Thoracic aorta (tissue), 2 donors: ENCODE results near the gene NDUFS1. TPM values are rescaled to one million over a fixed set of nuclear protein-coding genes. Genes with fewer than 3 reads are reported as not detected.
"Not testable (repeated sequence)": the region's sequence is repeated elsewhere in the genome, so short reads cannot be mapped to it uniquely, and the experiment has no call there.

Experiments
- ATAC-seq: fragments of 150-250 bp; one replicate; pipeline ENCODE4 v1.8.0; 2017; ENCODE audit warnings: low read depth; ENCODE audit not compliant: insufficient number of reproducible peaks, low FRiP score
- DNase-seq: peaks from one replicate; pipeline ENCODE4 v3.0.0-alpha.2; 2020; ENCODE audit warnings: low spot score
- H3K27ac ChIP-seq, 2 donors: fragments of 200-600 bp; sonication (generic); 1 replicate in 1 of 2; 2 replicates in 1 of 2; pipeline ENCODE4 v1.5.1; 2016; ENCODE audit warnings: mild to moderate bottlenecking in 2 of 2, moderate library complexity in 2 of 2
- H3K27me3 ChIP-seq: fragments of 200-600 bp; sonication (generic); replicated peaks from 2 replicates; pipeline ENCODE4 v1.6.0; 2016; ENCODE audit warnings: mild to moderate bottlenecking; ENCODE audit not compliant: insufficient read depth
- H3K36me3 ChIP-seq: fragments of 200-600 bp; sonication (generic); one replicate; pipeline ENCODE4 v1.5.1; 2016
- H3K4me1 ChIP-seq, 2 donors: fragments of 200-600 bp; sonication (generic); 1 replicate in 1 of 2; 2 replicates in 1 of 2; pipeline versions ENCODE4 v1.5.1 to v1.6.0; 2016; ENCODE audit warnings: low read depth in 2 of 2, mild to moderate bottlenecking in 1 of 2; ENCODE audit not compliant: control insufficient read depth in 1 of 2
- H3K4me3 ChIP-seq: fragments of 200-600 bp; sonication (generic); 2 replicates; pipeline ENCODE4 v1.5.1; 2016; ENCODE audit warnings: mild to moderate bottlenecking
- H3K9me3 ChIP-seq: fragments of 200-600 bp; sonication (generic); 2 replicates; pipeline ENCODE4 v1.5.1; 2016
- total RNA-seq, 2 donors: library from RNA; depleted of rRNA; stranded (reverse); fragments of >200 nt; gene quantifications; one replicate each; pipeline versions ENCODE4 v1.1.0 to v1.2.3, GENCODE V29; 2016
- TF ChIP-seq, protein P1 (sequence below): fragments of 200-600 bp; sonication (generic); IDR thresholded peaks from one replicate; pipeline ENCODE4 v1.5.1; 2019; ENCODE audit warnings: antibody characterized with exemption

The NDUFS1 gene
- total RNA-seq, 2 donors from 2014 or later, result 63.0 to 115 TPM

GRCh38 chr2:206112846-206113547 is 46.2 kb downstream of the NDUFS1 start:
- DNase-seq (no peak), ATAC-seq (no peak)
- no peaks in the 10 kb centered on the region for H3K27me3 ChIP-seq
- no peak overlapping the region for H3K4me3 ChIP-seq
- no peak overlapping the region for H3K27ac ChIP-seq
- no peaks in the 10 kb centered on the region for H3K4me1 ChIP-seq
- TF ChIP-seq, protein P1, sequence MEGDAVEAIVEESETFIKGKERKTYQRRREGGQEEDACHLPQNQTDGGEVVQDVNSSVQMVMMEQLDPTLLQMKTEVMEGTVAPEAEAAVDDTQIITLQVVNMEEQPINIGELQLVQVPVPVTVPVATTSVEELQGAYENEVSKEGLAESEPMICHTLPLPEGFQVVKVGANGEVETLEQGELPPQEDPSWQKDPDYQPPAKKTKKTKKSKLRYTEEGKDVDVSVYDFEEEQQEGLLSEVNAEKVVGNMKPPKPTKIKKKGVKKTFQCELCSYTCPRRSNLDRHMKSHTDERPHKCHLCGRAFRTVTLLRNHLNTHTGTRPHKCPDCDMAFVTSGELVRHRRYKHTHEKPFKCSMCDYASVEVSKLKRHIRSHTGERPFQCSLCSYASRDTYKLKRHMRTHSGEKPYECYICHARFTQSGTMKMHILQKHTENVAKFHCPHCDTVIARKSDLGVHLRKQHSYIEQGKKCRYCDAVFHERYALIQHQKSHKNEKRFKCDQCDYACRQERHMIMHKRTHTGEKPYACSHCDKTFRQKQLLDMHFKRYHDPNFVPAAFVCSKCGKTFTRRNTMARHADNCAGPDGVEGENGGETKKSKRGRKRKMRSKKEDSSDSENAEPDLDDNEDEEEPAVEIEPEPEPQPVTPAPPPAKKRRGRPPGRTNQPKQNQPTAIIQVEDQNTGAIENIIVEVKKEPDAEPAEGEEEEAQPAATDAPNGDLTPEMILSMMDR, result no peak
- no peaks in the 10 kb centered on the region for H3K9me3 ChIP-seq
- peaks cover 4% of the 10 kb centered on the region for H3K36me3 ChIP-seq

DNA sequence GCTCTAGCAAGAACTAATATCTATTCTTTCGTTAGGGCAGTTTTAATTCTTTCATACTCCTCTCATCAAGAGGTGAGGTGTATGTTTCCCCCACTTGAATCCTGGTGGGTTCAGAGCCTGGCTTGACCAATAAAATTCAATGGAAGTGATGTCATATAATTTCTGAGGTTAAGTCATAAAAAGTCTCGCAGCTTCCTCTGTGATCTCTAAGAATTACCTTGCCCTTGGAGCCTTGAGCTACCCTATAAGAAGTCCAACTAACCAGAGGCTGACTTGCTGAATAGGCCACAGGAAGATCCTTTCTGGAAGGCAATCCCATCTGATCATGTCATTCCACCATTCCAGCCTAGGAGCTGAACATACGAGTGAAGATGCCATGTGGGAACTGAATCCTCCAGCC is 47.1 kb downstream of the NDUFS1 start:
- Histone ChIP-seq H3K4me3 (no peak overlapping the region), H3K4me1 (no peaks in the 10 kb centered on the region), H3K27me3 (no peaks in the 10 kb centered on the region), H3K27ac (no peak overlapping the region), H3K9me3 (no peaks in the 10 kb centered on the region), H3K36me3 (peaks cover under 1% of the 10 kb centered on the region)
- DNase-seq, result no peak
- ATAC-seq, result no peak
- TF ChIP-seq, protein P1, result no peak

- no peak overlapping the region for H3K27ac ChIP-seq
- ATAC-seq, result no peak
- DNase-seq, result no peak
- peaks cover 7% of the 10 kb centered on the region for H3K36me3 ChIP-seq
- TF ChIP-seq, protein P1, result no peak
- no peak overlapping the region for H3K4me3 ChIP-seq
- H3K27me3 ChIP-seq, result no peaks in the 10 kb centered on the region
- H3K9me3 ChIP-seq, result no peaks in the 10 kb centered on the region
- no peaks in the 10 kb centered on the region for H3K4me1 ChIP-seq
These were observed 50.5 kb downstream of the NDUFS1 start for GRCh38 chr2:206108713-206109112.

DNA sequence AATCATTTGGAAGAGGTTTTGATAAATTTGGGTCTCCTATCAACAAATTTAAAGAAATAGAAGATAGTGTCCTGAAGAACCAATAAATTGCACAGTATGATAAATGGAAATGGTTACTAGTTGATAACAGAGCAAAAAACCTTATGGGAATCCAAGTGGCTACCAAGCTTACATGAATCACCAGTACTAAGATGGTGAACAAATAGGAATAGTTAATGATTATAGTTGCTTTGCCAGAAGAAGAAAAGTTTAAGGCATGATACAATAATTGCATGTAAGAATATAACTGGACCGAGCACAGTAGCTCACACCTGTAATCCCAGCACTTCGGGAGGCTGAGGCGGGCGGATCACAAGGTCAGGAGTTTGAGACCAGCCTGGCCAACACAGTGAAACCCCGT is 53.7 kb downstream of the NDUFS1 start:
- Histone ChIP-seq H3K4me1 (no peaks in the 10 kb centered on the region), H3K27ac (no peak overlapping the region), H3K9me3 (no peaks in the 10 kb centered on the region), H3K27me3 (no peaks in the 10 kb centered on the region), H3K36me3 (peaks cover 7% of the 10 kb centered on the region), H3K4me3 (no peak overlapping the region)
- DNase-seq, result no peak
- ATAC-seq, result no peak
- TF ChIP-seq, protein P1, result no peak

DNA sequence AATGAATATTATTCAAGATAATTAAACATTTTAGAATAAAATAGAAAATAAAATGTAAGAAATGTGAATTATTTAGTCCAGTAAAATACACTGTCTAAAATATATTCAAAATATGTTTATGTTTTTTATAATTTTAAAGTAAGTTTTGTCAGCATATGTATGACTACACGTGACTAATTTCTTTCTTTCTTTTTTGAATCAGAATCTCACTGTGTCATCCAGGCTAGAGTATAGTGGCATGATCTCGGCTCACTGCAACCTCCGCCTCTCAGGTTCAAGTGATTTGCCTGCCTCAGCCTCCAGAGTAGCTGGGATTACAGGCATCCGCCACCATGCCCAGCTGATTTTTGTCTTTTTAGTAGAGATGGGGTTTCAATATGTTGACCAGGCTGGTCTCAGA is 54.2 kb downstream of the NDUFS1 start:
- DNase-seq, result no peak
- H3K27me3 ChIP-seq, result no peaks in the 10 kb centered on the region
- no peak for ATAC-seq
- no peaks in the 10 kb centered on the region for H3K9me3 ChIP-seq
- no peak overlapping the region for H3K4me3 ChIP-seq
- H3K36me3 ChIP-seq, result peaks cover 7% of the 10 kb centered on the region
- H3K27ac ChIP-seq, result no peak overlapping the region
- TF ChIP-seq, protein P1, result no peak
- no peaks in the 10 kb centered on the region for H3K4me1 ChIP-seq

DNA sequence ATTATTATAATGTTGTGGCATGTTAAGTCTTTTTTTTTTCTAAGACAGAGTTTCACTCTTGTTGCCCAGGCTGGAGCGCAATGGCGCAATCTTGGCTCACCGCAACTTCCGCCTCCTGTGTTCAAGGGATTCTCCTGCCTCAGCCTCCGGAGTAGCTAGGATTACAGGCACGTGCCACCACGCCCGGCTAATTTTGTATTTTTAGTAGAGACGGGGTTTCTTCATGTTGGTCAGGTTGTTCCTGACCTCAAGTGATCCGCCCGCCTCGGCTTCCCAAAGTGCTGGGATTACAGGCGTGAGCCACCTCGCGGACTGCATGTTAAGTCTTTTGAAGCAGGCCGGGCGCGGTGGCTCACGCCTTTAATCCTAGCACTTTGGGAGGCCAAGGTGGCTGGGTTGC is 60.4 kb downstream of the NDUFS1 start:
- H3K4me3 ChIP-seq, H3K36me3 ChIP-seq, H3K27ac ChIP-seq, H3K4me1 ChIP-seq, DNase-seq, H3K9me3 ChIP-seq, ATAC-seq, H3K27me3 ChIP-seq: not testable (repeated sequence)
